Upper lobe of left lung (tissue), 6 donors: Measurements from ENCODE around the gene ATXN1. TPM values are rescaled to one million over a fixed set of nuclear protein-coding genes. Genes with fewer than 3 reads are reported as not detected.

Source experiments
- ATAC-seq, 2 donors: fragments of 200-7000 bp; cut with Tn5 transposase; one replicate each; pipeline ENCODE4 v1.9.1; 2022; ENCODE audit warnings: mild to moderate bottlenecking in 2 of 2, moderate library complexity in 2 of 2; ENCODE audit not compliant: low FRiP score in 2 of 2
- DNase-seq, 2 donors: peaks; one replicate each; pipeline ENCODE4 v3.0.0-alpha.2; 2019 to 2020
- H3K27ac ChIP-seq, 4 donors: fragments of 200-600 bp; sonication (generic); one replicate each; pipeline ENCODE4 v1.5.1; 2016 to 2019
- H3K27me3 ChIP-seq, 4 donors: fragments of 200-600 bp; sonication (generic); one replicate each; pipeline ENCODE4 v1.5.1; 2017 to 2019
- H3K36me3 ChIP-seq, 4 donors: fragments of 200-600 bp; sonication (generic); one replicate each; pipeline ENCODE4 v1.5.1; 2016 to 2019
- H3K4me1 ChIP-seq, 4 donors: fragments of 200-600 bp; sonication (generic); one replicate each; pipeline ENCODE4 v1.5.1; 2018 to 2019
- H3K4me3 ChIP-seq, 4 donors: fragments of 200-600 bp; sonication (generic); one replicate each; pipeline ENCODE4 v1.5.1; 2017 to 2019; ENCODE audit warnings: mild to moderate bottlenecking in 2 of 4, moderate library complexity in 1 of 4
- H3K9me3 ChIP-seq, 4 donors: fragments of 200-600 bp; sonication (generic); one replicate each; pipeline ENCODE4 v1.5.1; 2018 to 2019
- EP300 ChIP-seq, 4 donors: sonication (generic); formaldehyde crosslinking; IDR thresholded peaks; one replicate each; pipeline ENCODE4 v1.5.1; 2017; ENCODE audit warnings: antibody characterized with exemption in 4 of 4, control low read depth in 2 of 4
- POLR2A ChIP-seq, 4 donors: fragments of 450-650 bp; IDR thresholded peaks; one replicate each; pipeline ENCODE4 v1.5.1; 2016 to 2017; ENCODE audit warnings: antibody characterized with exemption in 4 of 4, mild to moderate bottlenecking in 2 of 4
- POLR2AphosphoS5 ChIP-seq, 2 donors: sonication (generic); formaldehyde crosslinking; IDR thresholded peaks; one replicate each; pipeline ENCODE4 v1.5.1; 2017; ENCODE audit warnings: antibody characterized with exemption in 2 of 2
- WGBS, 2 donors: methylation state at CpG; one replicate each; pipeline ENCODE4 v1.1.5; 2017 to 2018; 5-methylcytosine and 5-hydroxymethylcytosine counted together
- total RNA-seq, 6 donors: library from RNA; depleted of rRNA in 4 of 6; stranded (reverse); fragments of >200 nt in 4 of 6; gene quantifications; one replicate each; pipeline versions ENCODE4 v1.1.0 to v1.2.1, GENCODE V29; 2016 to 2021
- TF ChIP-seq, protein P1 (sequence below), 6 experiments: fragments of 450-650 bp in 4 of 6; fragments of 200-600 bp in 2 of 6; sonication (generic) in 2 of 6; IDR thresholded peaks; one replicate each; pipeline ENCODE4 v1.5.1; 2016 to 2019; ENCODE audit warnings: antibody characterized with exemption in 6 of 6
- donor health status: DM: no; HTN: no; CAD: no; lungs with moderate emphysema.
- donor health status: DM: no; HTN: yes; CAD: no; lungs with severe emphysema.

Gene ATXN1
- total RNA-seq, 6 donors from 2014 or later: 44.2 to 106 (median 71.7) TPM

GRCh38 chr6:16367571-16367970 lies 393.7 kb downstream of the ATXN1 start:
- no peak overlapping the region for H3K4me3 ChIP-seq

DNA sequence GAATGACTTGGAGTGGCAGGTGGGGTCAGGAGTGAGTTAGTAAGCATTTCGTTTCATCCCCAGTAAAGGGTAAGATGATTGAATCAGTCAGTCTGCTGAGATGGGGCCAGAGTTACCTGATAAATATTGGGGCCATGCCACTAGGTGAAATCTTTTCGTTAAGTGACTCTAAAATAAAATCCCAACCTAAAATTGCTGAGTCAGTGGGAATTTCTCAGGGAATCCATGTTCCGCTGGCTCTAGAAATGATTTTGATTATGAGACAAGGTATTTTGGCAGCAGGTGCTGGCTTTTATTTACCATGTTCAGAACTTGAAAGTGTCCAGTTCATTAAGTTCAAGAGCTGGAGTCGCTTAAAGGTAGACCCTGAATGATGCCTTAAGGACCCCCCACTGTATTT lies 397.5 kb downstream of the ATXN1 start:
- Histone ChIP-seq H3K27me3 (no peaks in the 10 kb centered on the region), H3K4me3 (no peak overlapping the region), H3K9me3 (no peaks in the 10 kb centered on the region), H3K36me3 (peaks cover 0 to 4% (median 0%) of the 10 kb centered on the region in 4 donors), H3K27ac (no peak overlapping the region), H3K4me1 (peaks cover 0 to 9% (median 1%) of the 10 kb centered on the region in 4 donors)
- WGBS, 2 donors: 86 to 92% methylated on average over 4 of the region's 4 CpGs
- no peak for ATAC-seq
- DNase-seq: no peak
- no peak for TF ChIP-seq POLR2AphosphoS5 (IDR thresholded peaks at IDR 0.05)
- no peak for TF ChIP-seq EP300 (IDR thresholded peaks at IDR 0.05)
- TF ChIP-seq, protein P1, sequence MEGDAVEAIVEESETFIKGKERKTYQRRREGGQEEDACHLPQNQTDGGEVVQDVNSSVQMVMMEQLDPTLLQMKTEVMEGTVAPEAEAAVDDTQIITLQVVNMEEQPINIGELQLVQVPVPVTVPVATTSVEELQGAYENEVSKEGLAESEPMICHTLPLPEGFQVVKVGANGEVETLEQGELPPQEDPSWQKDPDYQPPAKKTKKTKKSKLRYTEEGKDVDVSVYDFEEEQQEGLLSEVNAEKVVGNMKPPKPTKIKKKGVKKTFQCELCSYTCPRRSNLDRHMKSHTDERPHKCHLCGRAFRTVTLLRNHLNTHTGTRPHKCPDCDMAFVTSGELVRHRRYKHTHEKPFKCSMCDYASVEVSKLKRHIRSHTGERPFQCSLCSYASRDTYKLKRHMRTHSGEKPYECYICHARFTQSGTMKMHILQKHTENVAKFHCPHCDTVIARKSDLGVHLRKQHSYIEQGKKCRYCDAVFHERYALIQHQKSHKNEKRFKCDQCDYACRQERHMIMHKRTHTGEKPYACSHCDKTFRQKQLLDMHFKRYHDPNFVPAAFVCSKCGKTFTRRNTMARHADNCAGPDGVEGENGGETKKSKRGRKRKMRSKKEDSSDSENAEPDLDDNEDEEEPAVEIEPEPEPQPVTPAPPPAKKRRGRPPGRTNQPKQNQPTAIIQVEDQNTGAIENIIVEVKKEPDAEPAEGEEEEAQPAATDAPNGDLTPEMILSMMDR (IDR thresholded peaks at IDR 0.05): no peak
- no peak for TF ChIP-seq POLR2A (IDR thresholded peaks at IDR 0.05)

More at GRCh38 chr6:16367571-16367970, 393.7 kb downstream of the ATXN1 start:
- Histone ChIP-seq H3K9me3 (no peaks in the 10 kb centered on the region), H3K27me3 (no peaks in the 10 kb centered on the region), H3K27ac (no peak overlapping the region), H3K4me1 (peaks cover 0 to 8% (median 3%) of the 10 kb centered on the region in 4 donors), H3K36me3 (no peaks in the 10 kb centered on the region)
- TF ChIP-seq, protein P1 (IDR thresholded peaks at IDR 0.05): no peak
- TF ChIP-seq POLR2A (IDR thresholded peaks at IDR 0.05) (no peak), POLR2AphosphoS5 (IDR thresholded peaks at IDR 0.05) (no peak), EP300 (IDR thresholded peaks at IDR 0.05) (no peak)
- no peak for ATAC-seq
- 96 to 98% methylated on average over 3 of the region's 3 CpGs for WGBS, 2 donors
- no peak for DNase-seq

- no peaks in the 10 kb centered on the region for H3K9me3 ChIP-seq
- TF ChIP-seq EP300 (IDR thresholded peaks at IDR 0.05) (no peak), POLR2A (IDR thresholded peaks at IDR 0.05) (no peak), POLR2AphosphoS5 (IDR thresholded peaks at IDR 0.05) (no peak)
- TF ChIP-seq, protein P1 (IDR thresholded peaks at IDR 0.05): no peak
- no peak overlapping the region for H3K4me3 ChIP-seq
- H3K4me1 ChIP-seq: peaks cover 0 to 9% (median 1%) of the 10 kb centered on the region in 4 donors
- no peak overlapping the region for H3K27ac ChIP-seq
- 92 to 97% methylated on average over 4 of the region's 4 CpGs for WGBS, 2 donors
- peaks cover 0 to 4% (median 0%) of the 10 kb centered on the region in 4 donors for H3K36me3 ChIP-seq
- no peaks in the 10 kb centered on the region for H3K27me3 ChIP-seq
- ATAC-seq (no peak), DNase-seq (no peak)
Measured at GRCh38 chr6:16362819-16363589, 398.3 kb downstream of the ATXN1 start.

- WGBS, 2 donors: 86 to 94% methylated on average over 11 of the region's 11 CpGs
- H3K36me3 ChIP-seq: peaks cover 0 to 4% (median 0%) of the 10 kb centered on the region in 4 donors
- ATAC-seq (no peak), DNase-seq (no peak)
- no peak for TF ChIP-seq POLR2A (IDR thresholded peaks at IDR 0.05)
- TF ChIP-seq, protein P1 (IDR thresholded peaks at IDR 0.05): no peak
- no peak for TF ChIP-seq POLR2AphosphoS5 (IDR thresholded peaks at IDR 0.05)
- TF ChIP-seq EP300 (IDR thresholded peaks at IDR 0.05): no peak
- no peaks in the 10 kb centered on the region for H3K27me3 ChIP-seq
- no peak overlapping the region for H3K4me3 ChIP-seq
- no peak overlapping the region for H3K27ac ChIP-seq
- H3K4me1 ChIP-seq: peaks cover 0 to 9% (median 1%) of the 10 kb centered on the region in 4 donors
- H3K9me3 ChIP-seq: no peaks in the 10 kb centered on the region
Measured at GRCh38 chr6:16362296-16362695, 399.0 kb downstream of the ATXN1 start.
